NCI-H1694 (cell line): ENCODE measurements around the gene ZSWIM9.

Experiments used
- DNase-seq: peaks from one replicate; lab custom pipeline; 2025; lab: John Stamatoyannopoulos, UW

ZSWIM9 gene

DNA sequence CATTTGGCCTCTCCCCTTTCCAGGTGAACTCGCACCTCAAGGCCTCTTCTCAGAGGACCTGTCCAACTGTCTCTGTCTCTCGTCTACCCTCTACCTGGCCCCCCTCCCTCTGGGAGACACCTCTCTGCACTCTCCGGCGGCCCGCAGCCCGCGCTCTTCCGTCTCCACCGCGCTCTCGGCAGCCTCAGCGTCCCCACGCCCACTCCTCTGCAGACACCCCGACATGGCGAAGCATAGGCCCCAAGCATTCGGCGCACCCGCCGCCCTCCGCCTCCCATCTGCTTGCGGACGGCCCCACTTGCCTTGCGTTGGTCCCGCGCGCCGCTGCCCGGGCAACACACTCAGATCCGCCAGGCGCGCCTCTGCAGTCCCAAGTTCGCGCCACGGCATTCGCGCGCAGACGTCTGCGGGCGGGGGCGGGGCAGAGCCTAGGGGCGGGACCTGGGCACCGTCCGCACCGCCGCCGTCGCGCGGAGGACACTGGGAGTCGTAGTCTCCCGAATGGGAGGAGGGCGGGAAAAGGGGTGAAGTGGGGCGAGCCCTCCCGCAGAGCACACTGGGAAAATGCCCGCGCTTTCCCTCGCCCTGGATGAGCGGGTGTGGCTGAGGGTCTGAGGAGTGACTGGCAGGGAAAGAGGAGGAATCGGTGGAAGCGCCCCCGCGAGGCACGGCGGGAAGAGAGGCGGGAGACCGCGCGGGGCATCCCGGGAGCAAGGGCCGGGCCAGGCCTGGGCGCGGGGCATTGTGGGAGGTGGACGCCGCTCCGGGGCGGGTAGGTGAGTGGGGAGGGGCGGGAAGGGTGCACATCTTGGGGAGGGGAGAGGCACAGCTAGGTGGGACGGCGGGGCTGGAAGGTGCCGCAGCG lies at the start of gene ZSWIM9, which contains the start of gene LIG1:
ZSWIM9 (plus strand) TSS at position 742 of the 865 bp plus-strand sequence. CDS start 1,123 bp downstream, outside the sequence.
LIG1 (minus strand) TSS at position 406 of the 865 bp plus-strand sequence. CDS start 4,778 bp downstream, outside the sequence.
- DNase-seq: peak; percentile 93

DNA sequence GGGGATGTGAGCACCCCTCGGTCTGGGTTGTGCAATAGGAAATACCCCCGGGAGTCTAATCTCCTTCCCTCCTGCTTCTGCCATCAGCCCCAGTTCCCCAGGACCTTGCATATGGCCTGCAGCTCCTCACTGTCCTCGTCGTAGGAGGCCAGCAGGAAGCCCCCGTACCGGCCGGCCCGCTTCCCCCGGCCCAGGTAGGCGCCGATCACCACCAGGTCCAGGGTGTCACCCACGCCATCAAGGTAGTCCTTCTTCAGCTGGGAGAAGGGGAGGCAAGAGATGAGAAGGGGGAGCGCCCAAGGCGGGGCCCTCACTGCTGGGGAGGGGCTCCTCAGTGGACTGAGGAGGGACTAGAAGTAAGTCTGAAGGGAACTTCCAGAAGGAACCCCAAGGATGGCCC lies 49.4 kb upstream of the ZSWIM9 start:
- DNase-seq: no peak

DNA sequence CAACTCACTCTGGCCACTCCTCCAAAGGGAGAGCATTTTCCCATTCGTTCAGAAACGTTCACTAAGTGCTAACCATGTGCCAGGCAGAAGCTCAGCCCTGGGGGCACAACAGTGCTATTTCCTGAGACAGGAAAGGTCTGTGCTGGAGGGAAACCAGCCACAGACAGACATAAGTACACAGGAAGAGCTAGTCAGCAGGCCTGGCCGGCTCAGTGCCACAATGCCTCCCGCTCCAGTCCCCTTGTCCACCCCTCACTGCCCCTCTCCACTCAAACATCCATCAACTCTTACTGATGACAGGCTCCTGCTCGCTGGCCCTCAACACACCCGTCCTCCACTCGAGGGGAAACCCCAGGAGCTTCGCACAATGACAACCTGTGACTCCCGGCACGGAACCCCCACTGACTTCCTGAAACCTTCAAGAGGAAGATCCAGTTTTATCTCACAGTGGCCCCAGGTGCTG lies 48.5 kb upstream of the ZSWIM9 start:
- DNase-seq: no peak

DNA sequence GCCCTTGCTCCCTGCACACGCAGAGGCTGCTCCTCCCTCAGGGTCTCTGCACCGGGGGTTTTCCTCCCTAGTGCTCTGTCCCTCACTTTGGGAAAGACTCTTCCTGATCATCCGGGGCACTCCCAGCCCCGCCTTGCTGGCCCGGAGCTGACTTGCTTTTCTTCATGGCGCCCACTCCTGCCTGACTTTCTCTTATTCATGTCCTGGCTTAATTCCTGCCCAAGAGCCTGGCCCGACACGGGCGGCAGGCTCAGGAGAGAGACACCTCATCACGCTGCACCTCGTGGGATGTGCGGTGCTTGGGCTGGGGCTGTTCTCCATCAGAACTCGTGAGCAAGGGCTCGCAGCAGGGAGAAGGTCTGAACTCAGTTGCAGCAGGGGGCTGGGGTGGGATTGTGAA lies 48.1 kb upstream of the ZSWIM9 start:
- DNase-seq: no peak

DNA sequence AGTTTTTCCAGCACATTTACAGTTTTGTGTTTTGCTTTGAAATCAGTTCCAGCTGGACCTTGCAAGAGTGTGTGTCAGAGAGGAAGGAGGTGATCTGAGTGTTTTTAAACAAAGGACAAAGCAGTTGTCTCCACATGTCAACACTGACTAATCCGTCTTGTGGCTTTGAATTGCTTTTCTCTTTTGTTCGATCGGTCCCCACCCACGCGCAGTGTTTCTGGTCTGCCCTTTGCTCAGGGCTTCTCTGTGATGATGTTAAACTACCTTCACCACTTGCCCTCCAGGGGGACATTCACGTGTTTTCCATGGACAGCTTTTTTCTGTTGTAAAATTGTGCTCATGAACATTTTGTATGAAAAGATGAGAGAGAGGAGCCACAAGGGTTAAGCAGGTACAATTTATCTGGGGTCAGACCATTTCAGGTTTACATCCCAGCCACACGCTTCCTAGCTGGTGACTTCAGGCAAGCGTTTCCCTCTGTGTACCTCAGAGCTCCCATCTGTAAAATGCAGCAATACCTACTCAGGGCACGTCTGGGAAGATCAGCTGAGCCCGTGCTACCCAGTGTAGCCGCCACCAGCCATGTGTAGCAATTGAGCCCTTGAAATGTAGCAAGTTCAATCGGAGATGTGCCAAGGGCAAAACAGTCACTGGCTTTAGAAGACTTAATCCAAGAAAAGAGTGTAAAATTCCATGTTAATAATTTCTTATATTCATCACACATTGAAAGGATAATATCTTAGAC lies 46.4 kb upstream of the ZSWIM9 start:
- DNase-seq: no peak

DNA sequence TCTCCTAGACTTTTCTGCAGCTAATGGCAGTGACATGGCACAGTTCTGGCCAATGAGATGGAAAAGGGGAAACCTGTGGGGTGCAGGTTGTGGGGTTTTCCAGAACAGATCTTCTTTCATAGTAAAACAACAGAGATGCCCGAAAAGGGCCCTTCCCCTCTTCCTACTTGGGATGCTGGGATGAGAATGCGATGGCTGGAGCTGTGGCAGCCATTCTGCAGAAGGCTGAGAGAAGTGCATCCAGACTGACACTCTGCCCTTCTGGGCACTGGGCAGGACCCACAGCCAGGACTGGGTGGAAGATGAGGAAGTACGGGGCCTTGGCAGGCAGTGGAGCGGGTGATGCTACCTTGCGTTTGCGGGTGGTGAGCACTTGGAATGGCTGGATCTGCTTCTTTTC lies 42.9 kb upstream of the ZSWIM9 start:
- DNase-seq: no peak

DNA sequence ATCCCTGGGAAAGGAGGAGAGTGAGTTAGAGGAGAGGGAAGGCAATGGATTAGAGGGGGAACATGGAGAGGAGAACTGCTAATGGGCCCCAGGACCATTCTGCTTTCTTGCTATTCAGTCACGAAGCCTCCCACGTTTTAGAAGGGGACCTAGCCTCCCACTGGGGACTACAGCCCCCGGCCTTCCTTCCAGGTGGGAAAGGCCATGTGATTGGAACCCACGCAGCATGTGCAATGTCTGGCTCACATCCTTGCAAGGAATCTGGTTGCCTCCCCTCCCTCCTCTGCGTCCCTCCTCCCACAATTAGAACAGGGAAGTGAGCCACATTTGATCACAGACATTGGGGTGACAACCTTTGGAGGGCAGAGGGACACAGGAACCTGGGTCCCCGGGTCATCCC lies 37.4 kb upstream of the ZSWIM9 start:
- no peak for DNase-seq

DNA sequence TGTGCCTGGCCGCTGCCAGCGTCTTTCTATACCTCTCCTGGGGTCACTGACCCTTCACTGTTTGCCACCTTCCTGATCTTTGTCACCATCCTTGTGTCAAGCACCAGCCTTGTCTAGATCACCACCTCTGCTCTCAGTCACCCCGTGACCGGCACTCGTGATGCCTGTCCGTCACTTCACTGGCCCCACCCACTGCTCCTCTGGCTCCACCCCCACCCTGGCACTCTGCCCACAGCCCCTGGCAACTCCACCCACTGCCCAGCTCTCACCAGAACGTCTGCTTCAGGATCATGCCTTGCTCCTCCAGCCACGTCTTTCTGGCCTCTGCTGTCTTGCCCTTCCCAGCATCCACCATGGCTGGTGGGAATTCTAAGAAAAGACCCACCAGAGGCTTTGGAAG lies 35.1 kb upstream of the ZSWIM9 start:
- no peak for DNase-seq

DNA sequence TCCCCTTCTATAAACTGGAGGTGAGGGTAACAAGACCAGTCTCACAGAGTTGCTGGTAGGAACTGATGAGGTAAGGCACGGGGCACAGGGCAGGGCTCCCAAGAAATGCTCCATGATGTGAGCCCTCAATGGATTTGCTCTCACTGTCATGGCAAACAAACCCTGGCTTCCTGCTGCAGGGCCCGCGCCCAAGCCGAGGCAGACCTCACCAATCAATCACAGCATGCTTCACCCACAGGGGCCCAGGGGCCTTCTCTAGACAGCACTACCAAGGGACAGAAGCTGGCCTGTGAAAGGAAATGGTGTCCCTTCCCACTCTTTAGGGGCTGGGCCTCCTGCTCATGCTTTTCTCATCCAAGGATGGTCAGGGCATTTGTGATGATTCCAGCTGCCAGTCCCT lies 33.9 kb upstream of the ZSWIM9 start:
- no peak for DNase-seq

DNA sequence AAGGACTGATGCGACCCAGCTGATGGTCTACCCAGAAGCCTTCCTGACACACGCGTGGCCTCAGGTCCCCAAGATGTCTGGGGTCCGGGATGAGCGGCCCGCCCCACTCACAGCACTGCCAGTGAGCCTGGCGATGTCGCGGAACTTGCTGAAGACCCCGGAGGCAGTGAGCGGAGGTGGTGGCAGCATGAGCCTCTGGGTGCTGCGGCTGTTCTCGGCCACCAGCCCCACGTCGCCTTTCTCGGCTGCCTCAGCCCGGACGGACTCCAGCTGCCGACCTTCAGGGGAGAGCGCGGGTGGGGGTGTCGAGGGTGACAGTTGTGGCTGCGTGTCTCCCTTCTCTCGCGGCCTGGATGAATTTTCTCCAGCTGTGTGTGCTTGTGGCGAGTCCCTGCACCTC lies 33.1 kb upstream of the ZSWIM9 start:
- no peak for DNase-seq

DNA sequence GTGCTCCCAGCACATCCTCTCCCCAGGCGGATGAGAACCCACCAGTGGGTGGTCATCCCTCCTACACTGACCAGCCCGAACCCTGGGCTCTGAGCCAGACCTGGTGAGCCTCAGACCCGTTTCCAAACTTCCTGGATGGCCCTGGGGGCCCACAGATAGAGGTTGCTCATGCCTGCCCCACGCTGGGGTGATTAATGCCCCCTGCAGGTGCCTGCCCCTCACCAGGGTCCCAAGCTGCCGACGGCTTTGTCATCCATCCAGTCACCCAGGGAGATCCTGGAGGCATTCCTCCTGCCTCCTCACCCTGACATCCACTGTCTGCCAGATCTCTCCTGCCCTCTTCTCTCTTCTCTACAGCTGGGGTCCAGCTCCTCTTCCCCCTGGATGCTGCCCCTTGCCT lies 31.4 kb upstream of the ZSWIM9 start:
- no peak for DNase-seq

DNA sequence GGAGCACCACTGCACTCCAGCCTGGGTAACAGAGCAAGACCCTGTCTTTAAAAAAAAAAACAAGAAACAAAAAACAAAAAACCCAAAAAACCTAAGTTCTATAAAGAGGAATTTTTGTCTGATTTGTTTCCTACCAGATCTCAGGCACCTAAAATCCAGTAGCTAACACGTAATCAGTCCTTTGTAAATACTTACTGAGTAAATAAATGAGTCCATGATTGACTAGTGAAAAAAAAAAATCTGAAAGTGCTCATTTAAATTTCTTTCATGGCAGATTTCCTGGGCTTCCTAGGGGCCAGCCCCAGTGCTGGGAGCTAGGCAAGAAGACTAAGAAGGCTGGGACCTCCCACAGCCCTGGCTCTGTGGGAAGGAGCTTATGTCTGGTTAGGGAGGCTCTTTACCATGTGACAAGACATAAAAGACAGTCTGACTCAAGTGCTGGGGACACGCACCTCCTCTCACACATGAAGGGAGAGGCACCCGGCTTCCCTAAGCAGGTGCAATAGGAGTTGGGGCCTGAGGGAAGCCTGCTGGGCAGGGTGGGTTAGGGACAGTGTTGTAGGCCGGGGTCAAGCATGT lies 22.8 kb upstream of the ZSWIM9 start:
- DNase-seq: no peak

DNA sequence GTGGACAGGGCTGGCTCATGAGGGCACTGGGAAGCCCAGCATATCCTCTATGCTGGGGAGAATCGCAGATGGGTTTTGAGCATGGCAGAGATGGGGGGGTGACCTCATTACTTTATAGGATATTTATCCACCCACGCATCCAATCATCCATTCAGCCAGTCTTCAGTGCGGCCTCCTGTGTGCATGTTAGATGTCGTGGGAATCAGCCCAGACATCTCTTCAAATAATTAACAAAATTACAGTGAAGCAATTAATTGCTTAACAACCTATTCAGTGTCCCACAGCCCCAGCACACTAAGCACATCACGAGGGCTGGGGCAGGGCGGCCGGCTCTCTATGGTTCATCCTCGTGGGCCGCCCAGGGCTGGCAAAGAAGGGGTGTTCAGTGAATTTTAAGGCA lies 21.9 kb upstream of the ZSWIM9 start:
- DNase-seq: no peak

DNA sequence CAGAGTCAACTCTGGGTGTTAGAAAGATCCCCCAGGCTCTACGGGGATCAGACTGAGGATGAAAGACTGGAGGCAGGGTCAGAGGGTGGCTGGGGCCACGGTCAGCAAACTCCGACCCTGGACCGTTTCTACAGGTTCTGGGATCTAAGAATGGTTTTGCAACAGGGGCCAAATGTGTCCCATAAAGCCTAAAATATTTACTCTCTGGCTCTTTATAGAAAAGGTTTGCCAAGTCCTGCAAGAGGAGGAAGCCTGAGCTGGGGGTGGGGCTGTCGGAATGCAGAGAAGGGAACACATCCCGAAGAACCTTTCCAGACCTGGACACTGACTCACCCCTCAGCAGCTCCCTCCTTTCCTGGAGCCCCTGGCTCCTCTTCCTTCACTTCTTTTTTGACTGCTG lies 21.1 kb upstream of the ZSWIM9 start:
- no peak for DNase-seq

DNA sequence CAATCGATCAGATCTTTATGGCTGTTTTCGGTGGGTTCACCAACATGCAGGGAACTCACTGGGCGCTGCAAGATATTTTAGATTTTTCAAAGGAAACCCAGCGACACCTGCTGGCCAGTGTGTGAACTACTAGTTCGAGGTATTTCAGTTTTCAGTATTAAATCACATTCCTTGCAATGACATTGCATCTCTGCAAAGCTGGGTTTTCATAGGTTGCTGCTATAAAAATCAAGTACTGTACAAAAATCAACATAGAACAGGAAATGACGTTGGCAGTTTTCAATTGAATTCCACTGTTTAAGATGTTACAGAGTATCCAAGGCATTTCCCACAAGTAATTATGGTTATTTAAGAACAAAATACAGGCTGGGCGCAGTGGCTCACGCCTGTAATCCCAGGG lies 17.9 kb upstream of the ZSWIM9 start:
- peak; percentile 68 for DNase-seq

DNA sequence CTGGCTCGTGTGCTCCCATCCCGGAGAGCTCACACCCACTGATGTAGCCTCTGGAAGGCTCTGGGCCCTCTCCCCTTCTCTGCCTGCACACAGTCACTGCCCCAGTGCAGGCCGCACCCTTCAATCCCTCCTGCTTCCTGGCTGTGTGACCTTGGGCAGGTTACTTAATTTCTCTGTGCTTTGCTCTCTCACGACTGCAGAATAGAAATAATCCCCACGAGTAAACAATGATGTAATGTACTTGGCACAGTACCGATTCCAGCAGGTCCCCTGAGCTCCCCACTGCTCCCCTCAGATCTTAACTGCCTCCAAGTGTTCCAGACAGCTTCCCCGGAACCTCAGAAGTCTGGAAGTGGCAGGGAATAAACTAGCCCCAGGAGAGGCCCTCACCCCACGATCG lies 16.5 kb upstream of the ZSWIM9 start:
- no peak for DNase-seq

DNA sequence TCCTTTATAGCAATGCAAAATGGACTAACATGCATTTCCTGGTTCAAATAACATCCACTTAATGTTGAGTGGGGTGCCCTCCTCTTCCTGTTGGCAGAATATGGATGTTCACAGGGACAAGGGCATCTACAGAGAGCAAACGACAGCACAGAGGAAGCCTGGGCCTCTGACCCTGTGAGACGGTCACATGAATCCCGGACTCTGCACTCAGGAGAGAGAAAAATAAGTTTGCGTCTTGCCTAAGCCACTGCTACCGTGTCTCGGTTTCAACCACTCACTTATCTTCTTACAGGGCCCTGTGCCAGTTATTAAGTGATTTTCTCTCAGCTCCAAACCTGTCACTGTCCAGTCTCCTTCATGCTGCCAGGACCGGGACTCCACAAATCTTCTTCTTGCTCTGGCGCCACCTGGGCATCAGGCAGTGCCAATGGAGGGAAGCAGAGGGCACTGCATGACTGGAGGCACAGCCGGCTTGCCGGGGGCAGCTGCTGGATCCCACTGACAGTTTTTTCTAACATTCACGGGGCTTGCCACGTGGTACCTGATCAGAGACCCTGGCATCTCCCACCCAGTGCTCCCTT lies 12.2 kb upstream of the ZSWIM9 start:
- DNase-seq: no peak

DNA sequence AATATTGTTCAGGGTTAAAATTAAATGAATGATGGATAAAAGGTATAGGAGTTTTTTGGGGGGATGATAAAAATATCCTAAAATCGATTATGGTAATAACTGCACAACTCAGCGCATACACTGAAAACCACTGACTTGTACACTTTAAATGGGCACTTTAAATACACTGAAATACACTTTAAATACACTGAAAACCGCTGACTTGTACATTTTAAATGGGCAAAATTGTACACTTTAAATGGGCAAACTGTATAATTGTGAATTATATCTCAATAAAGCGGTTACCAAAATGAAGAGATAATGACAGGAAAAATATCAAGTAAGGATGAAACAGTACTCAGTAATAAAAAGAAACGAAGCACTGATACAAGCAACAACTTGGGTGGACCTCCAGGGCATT lies 1.8 kb upstream of the ZSWIM9 start:
- no peak for DNase-seq

DNA sequence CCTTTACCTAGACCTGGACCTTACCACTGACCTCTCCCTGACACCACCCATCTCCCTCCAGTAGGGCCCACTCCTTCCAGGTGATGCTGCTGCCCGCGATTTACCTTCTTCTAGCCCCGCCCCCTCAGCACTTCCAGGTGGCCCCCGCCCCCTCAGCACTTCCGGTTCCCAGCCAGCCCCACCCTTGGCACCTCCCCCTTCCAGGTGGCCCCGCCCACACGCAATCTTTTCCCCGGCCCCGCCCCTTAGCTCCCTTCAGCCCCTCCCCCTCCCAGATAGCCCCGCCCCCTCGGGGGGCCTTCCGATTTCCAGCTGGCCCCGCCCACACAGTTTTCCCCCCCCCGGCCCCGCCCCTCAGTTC lies 922 bp upstream of the ZSWIM9 start:
- peak; percentile 35 for DNase-seq

DNA sequence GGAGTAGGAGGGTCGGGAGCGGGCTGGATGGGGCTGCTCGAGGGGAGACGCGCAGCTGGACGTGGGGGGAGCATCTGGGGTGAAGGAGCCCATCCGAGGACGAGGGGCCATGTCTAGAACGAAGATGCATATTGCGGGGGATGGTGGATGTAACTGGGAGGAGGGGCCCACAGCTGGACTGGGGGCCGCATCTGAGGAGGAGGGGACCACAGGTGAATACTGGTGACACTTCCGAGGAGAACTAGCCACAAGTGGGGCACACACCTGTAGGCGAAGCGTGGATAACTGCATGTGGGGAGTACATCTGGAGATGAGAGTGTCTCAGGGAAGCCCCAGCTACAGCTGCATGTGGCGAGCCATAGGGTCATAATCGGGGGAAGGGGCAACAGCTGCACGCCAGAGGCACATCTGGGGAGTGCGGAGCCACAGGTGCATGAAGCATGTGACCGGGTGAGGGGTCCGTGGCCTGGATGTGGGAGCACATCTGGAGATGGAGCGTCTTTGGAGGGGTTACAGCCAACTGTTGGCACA lies 402 bp downstream of the ZSWIM9 start:
- no peak for DNase-seq

DNA sequence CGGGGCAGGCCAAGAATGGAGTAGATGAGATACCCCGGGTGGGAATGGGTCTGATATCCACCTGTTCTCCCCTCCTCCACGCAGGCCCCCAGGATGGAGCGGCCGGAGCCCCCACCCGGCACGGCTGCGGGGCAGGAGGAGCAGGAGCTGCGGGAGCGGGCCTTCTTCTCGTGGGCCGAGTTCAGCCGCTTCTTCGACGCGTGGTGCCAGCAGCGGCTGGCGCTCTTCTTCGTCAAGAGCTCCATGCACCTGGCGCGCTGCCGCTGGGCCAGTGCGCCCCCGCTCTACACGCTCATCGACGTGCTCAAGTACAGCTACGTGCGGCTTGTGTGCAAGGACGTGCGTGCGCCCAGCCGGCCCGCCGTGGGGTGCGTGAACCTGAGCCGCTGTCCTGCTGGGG lies 1.2 kb downstream of the ZSWIM9 start:
- no peak for DNase-seq

DNA sequence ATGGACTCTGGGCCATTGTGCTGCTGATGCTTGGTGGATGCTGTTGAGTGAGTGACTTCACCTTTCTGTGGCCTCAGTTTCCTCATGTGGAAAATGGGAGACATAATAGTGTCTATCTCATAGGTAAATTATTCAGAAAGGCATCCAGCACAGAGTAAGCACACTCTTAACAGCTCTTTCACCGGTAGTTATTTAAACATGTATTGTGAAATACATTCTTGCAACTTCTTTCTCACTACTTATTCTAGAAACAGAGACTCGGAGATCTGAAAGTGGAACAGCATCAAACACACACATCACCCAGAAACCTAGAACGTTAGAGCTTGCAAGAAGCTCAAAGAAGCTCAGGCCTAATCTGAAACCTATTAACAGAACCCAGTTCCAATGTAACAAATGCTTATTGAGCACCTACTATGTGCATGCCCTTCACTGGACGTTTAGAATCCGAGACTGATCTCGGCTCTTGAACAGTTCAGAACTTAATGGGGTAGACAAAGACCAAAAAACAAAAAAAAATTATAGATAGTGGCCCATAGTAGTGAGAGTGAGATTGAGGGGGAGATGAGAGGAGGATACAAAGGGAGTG lies 4.1 kb downstream of the ZSWIM9 start:
- no peak for DNase-seq
